Neural cell (in vitro differentiated cells): ENCODE data around the gene DRICH1. TPM values are rescaled to one million over a fixed set of nuclear protein-coding genes. Genes with fewer than 3 reads are reported as not detected.

Experiments
- H2AFZ ChIP-seq: fragments of 200-600, 300-800 bp; sonication (generic), shearing (Covaris generic); 2 replicates; pipeline ENCODE4 v1.6.0; 2014; ENCODE audit warnings: low read depth, mild to moderate bottlenecking, antibody characterized with exemption, low read length, moderate library complexity
- H3F3A ChIP-seq: fragments of 200-600 bp; shearing (Covaris generic); 2 replicates; pipeline ENCODE4 v1.6.1; 2016; ENCODE audit warnings: mild to moderate bottlenecking, moderate library complexity, mixed read lengths, antibody characterized with exemption, low read length; ENCODE audit not compliant: insufficient read depth, poor library complexity, severe bottlenecking
- H3K27ac ChIP-seq: fragments of 200-600, 300-800 bp; sonication (generic), shearing (Covaris generic); 2 replicates; pipeline ENCODE4 v1.5.1; 2014; ENCODE audit warnings: mild to moderate bottlenecking, low read length, moderate library complexity
- H3K27me3 ChIP-seq: fragments of 300-800, 200-600 bp; sonication (generic), shearing (Covaris generic); 2 replicates; pipeline ENCODE4 v1.6.0; 2014; ENCODE audit warnings: mild to moderate bottlenecking, low read depth, low read length, moderate library complexity; ENCODE audit not compliant: insufficient read depth
- H3K36me3 ChIP-seq: fragments of 300-800, 200-600 bp; sonication (generic), shearing (Covaris generic); 2 replicates; pipeline ENCODE4 v1.5.1; 2014; ENCODE audit warnings: mild to moderate bottlenecking, antibody characterized with exemption, low read length, moderate library complexity; ENCODE audit not compliant: insufficient read depth
- H3K4me2 ChIP-seq: fragments of 300-800, 200-600 bp; sonication (generic), shearing (Covaris generic); 2 replicates; pipeline ENCODE4 v1.6.0; 2014; ENCODE audit warnings: mild to moderate bottlenecking, low read length
- H3K4me3 ChIP-seq: fragments of 300-800, 200-600 bp; sonication (generic), shearing (Covaris generic); 2 replicates; pipeline ENCODE4 v1.5.1; 2014; ENCODE audit warnings: mild to moderate bottlenecking, low read length, moderate library complexity
- H3K79me2 ChIP-seq: fragments of 200-600 bp; shearing (Covaris generic); replicated peaks from 2 replicates; pipeline ENCODE4 v1.6.0; 2014; ENCODE audit warnings: mild to moderate bottlenecking, low read length, moderate library complexity; ENCODE audit not compliant: insufficient read depth
- H3K9ac ChIP-seq: fragments of 300-800, 200-600 bp; sonication (generic), shearing (Covaris generic); 2 replicates; pipeline ENCODE4 v1.6.1; 2016; ENCODE audit warnings: mild to moderate bottlenecking, low read length, mixed read lengths
- H3K9me2 ChIP-seq: fragments of 200-600 bp; shearing (Covaris generic); 2 replicates; pipeline ENCODE4 v1.6.1; 2016; ENCODE audit warnings: mild to moderate bottlenecking, low read length, mixed read lengths; ENCODE audit not compliant: insufficient read depth
- H3K9me3 ChIP-seq: fragments of 200-600, 300-800 bp; sonication (generic), shearing (Covaris generic); 2 replicates; pipeline ENCODE4 v1.6.1; 2016; ENCODE audit warnings: mild to moderate bottlenecking, mixed run types, low read length, moderate library complexity, mixed read lengths
- H4K20me1 ChIP-seq: fragments of 200-600 bp; shearing (Covaris generic); 2 replicates; pipeline ENCODE4 v1.6.1; 2016; ENCODE audit warnings: mild to moderate bottlenecking, mixed run types; ENCODE audit not compliant: insufficient read depth
- EP300 ChIP-seq: fragments of 450-650 bp; conservative IDR thresholded peaks from 2 replicates; pipeline ENCODE4 v1.6.1; 2014; ENCODE audit warnings: antibody characterized with exemption, mild to moderate bottlenecking, moderate library complexity; ENCODE audit not compliant: poor library complexity, severe bottlenecking
- EZH2 ChIP-seq: fragments of 200-600, 300-800 bp; shearing (Covaris generic), sonication (generic); IDR thresholded peaks from 2 replicates; pipeline ENCODE4 v1.6.1; 2014; ENCODE audit warnings: antibody characterized with exemption, low read length, borderline replicate concordance, mild to moderate bottlenecking; ENCODE audit not compliant: insufficient read depth, poor library complexity, severe bottlenecking
- MXI1 ChIP-seq: fragments of 450-650 bp; conservative IDR thresholded peaks from 2 replicates; pipeline ENCODE4 v1.6.1; 2014; ENCODE audit warnings: antibody characterized with exemption, mild to moderate bottlenecking; ENCODE audit not compliant: poor library complexity, severe bottlenecking
- POLR2AphosphoS5 ChIP-seq: IDR thresholded peaks from 2 replicates; pipeline ENCODE4 v1.6.1; 2012
- RAD21 ChIP-seq: fragments of 450-650 bp; conservative IDR thresholded peaks from 2 replicates; pipeline ENCODE4 v1.6.1; 2014; ENCODE audit warnings: antibody characterized with exemption, mild to moderate bottlenecking, moderate library complexity
- SMC3 ChIP-seq: fragments of 450-650 bp; conservative IDR thresholded peaks from 2 replicates; pipeline ENCODE4 v1.6.1; 2014; ENCODE audit warnings: antibody characterized with exemption, mild to moderate bottlenecking, moderate library complexity; ENCODE audit not compliant: poor library complexity
- TAF1 ChIP-seq: IDR thresholded peaks from 2 replicates; pipeline ENCODE4 v1.6.1; 2012; ENCODE audit warnings: low read depth
- polyA plus RNA-seq: library from polyadenylated mRNA; depleted of rRNA; stranded (reverse); fragments of >200 nt; gene quantifications from 2 replicates; pipeline ENCODE4 v1.2.3, GENCODE V29; 2014
- TF ChIP-seq, protein P1 (sequence below): fragments of 450-650 bp; IDR thresholded peaks from 2 replicates; pipeline ENCODE4 v1.5.1; 2014; ENCODE audit warnings: antibody characterized with exemption, mild to moderate bottlenecking, moderate library complexity; ENCODE audit not compliant: poor library complexity, severe bottlenecking
- TF ChIP-seq, protein P2 (sequence below): IDR thresholded peaks from 2 replicates; pipeline ENCODE4 v1.6.1; 2012; ENCODE audit warnings: borderline replicate concordance

Gene DRICH1
- polyA plus RNA-seq, 1 donor from 2014 or later: 0.48 TPM

DNA sequence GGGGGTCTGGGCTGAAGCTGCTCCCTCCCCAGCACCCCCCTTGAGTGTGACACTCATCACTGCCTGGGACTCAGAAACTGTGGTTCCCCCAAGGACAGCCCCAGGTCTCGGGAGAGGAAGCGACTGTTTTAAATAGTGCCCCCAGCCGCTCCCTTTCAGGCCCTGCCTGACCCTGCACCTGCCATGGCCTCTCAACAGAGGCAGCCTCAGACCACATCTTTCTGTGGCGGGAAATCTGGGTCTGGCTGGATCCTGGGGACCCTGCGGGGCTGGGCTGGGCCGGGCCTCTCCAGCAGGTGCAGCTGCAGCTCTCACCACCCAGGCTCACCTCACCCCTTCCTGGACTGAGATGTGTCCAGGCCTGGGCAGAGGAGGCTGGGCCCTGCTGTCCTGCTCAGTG lies 48.3 kb downstream of the DRICH1 start:
- Histone ChIP-seq H3K9ac (no peak overlapping the region), H3K9me2 (no peaks in the 10 kb centered on the region), H3F3A (no peaks in the 10 kb centered on the region), H3K27me3 (no peaks in the 10 kb centered on the region), H3K4me3 (no peak overlapping the region), H3K27ac (no peak overlapping the region), H4K20me1 (no peaks in the 10 kb centered on the region), H3K79me2 (no peaks in the 10 kb centered on the region), H3K9me3 (no peaks in the 10 kb centered on the region), H3K36me3 (no peaks in the 10 kb centered on the region), H3K4me2 (no peak overlapping the region), H2AFZ (no peak overlapping the region)
- no peak for TF ChIP-seq TAF1
- TF ChIP-seq RAD21: no peak
- TF ChIP-seq, protein P1, sequence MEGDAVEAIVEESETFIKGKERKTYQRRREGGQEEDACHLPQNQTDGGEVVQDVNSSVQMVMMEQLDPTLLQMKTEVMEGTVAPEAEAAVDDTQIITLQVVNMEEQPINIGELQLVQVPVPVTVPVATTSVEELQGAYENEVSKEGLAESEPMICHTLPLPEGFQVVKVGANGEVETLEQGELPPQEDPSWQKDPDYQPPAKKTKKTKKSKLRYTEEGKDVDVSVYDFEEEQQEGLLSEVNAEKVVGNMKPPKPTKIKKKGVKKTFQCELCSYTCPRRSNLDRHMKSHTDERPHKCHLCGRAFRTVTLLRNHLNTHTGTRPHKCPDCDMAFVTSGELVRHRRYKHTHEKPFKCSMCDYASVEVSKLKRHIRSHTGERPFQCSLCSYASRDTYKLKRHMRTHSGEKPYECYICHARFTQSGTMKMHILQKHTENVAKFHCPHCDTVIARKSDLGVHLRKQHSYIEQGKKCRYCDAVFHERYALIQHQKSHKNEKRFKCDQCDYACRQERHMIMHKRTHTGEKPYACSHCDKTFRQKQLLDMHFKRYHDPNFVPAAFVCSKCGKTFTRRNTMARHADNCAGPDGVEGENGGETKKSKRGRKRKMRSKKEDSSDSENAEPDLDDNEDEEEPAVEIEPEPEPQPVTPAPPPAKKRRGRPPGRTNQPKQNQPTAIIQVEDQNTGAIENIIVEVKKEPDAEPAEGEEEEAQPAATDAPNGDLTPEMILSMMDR: no peak
- no peak for TF ChIP-seq EZH2
- TF ChIP-seq MXI1: no peak
- TF ChIP-seq SMC3: no peak
- TF ChIP-seq, protein P2, sequence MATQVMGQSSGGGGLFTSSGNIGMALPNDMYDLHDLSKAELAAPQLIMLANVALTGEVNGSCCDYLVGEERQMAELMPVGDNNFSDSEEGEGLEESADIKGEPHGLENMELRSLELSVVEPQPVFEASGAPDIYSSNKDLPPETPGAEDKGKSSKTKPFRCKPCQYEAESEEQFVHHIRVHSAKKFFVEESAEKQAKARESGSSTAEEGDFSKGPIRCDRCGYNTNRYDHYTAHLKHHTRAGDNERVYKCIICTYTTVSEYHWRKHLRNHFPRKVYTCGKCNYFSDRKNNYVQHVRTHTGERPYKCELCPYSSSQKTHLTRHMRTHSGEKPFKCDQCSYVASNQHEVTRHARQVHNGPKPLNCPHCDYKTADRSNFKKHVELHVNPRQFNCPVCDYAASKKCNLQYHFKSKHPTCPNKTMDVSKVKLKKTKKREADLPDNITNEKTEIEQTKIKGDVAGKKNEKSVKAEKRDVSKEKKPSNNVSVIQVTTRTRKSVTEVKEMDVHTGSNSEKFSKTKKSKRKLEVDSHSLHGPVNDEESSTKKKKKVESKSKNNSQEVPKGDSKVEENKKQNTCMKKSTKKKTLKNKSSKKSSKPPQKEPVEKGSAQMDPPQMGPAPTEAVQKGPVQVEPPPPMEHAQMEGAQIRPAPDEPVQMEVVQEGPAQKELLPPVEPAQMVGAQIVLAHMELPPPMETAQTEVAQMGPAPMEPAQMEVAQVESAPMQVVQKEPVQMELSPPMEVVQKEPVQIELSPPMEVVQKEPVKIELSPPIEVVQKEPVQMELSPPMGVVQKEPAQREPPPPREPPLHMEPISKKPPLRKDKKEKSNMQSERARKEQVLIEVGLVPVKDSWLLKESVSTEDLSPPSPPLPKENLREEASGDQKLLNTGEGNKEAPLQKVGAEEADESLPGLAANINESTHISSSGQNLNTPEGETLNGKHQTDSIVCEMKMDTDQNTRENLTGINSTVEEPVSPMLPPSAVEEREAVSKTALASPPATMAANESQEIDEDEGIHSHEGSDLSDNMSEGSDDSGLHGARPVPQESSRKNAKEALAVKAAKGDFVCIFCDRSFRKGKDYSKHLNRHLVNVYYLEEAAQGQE: no peak
- no peak for TF ChIP-seq EP300
- TF ChIP-seq POLR2AphosphoS5: no peak

DNA sequence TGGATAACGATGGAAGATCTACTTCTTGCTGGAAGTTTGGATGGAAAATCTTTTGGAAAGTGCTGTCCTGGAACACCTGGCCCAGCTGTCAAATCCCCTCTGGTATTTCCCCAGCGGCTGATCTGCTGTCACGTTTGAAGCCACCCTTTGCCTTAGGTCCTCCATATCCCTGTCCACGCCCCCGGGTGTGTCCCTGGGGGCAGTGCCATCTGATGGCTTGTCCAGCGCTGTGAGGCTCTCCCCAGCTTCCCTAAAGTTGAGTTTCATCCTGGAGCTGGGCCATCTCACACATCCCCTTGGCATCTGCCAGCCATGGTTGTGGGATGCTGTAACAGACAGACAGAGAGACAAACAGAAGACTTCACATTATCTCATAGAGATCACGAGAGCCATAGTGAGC lies 49.0 kb downstream of the DRICH1 start:
- Histone ChIP-seq H3K36me3 (no peaks in the 10 kb centered on the region), H3K27me3 (no peaks in the 10 kb centered on the region), H3K9me2 (no peaks in the 10 kb centered on the region), H3K4me2 (no peak overlapping the region), H3F3A (no peaks in the 10 kb centered on the region), H3K79me2 (no peaks in the 10 kb centered on the region), H3K9me3 (no peaks in the 10 kb centered on the region), H2AFZ (no peak overlapping the region), H3K27ac (no peak overlapping the region), H3K9ac (no peak overlapping the region), H4K20me1 (no peaks in the 10 kb centered on the region), H3K4me3 (no peak overlapping the region)
- TF ChIP-seq SMC3 (no peak), POLR2AphosphoS5 (no peak), RAD21 (no peak), EZH2 (no peak), EP300 (no peak), MXI1 (no peak)
- TF ChIP-seq, protein P1: no peak
- TF ChIP-seq, protein P2: no peak
